ENCODE measurements around the gene FGF21. TPM values are rescaled to one million over a fixed set of nuclear protein-coding genes. Genes with fewer than 3 reads are reported as not detected.

Gene FGF21
- total and polyA plus RNA-seq, 10 of the 15 experiments (the other 5 are each of a cell fraction or from before 2014, with no cell fraction given), result not detected

DNA sequence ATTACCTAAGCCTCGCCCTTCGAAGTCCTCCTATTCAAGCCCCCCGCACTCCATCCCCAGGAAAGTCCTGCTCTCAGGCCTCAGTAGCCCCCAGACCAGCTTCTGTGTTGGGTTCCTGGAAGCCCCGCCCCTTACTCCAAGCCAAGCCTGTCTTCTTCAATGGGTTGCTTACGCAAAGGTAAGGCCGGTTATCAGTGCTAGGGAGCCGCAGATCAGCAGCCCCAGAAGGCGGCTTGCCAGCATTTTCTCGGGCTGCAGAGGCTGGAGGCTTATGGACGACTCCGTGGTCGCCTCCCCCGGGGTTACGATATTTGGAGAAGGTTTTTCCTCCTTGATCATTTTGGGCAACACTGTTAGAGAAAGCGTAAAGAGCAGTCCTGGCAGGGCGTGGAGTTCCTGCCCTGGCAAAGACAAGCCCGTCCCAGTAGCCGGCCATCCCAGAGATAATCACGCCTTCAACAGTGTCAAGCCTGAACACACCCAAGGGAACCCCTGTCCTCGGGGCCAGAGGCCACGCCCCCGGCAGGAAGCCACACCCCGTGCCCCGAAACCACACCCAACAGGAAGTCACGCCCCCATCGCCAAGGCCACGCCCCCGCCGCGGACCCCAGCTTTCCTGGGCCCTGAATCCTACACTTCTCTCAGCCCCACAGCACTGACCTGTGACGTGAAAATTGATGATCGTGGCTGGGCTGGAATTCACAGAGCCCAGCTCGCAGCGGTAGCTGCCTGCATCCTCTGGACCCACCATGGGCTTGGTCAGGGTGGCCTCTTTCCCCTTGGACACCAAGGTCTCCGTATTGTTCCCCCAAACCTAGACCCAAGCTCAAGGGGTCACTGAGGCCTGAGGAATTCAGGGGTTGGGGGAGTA, 14.0 kb upstream of the FGF21 start:
- in situ Hi-C loops (cut with MboI), result no loop called here
- POLR2A ChIA-PET, result no interaction called here
- intact Hi-C loops (cut with micrococcal nuclease; ENCODE audit: unreplicated experiment), result no loop called here

DNA sequence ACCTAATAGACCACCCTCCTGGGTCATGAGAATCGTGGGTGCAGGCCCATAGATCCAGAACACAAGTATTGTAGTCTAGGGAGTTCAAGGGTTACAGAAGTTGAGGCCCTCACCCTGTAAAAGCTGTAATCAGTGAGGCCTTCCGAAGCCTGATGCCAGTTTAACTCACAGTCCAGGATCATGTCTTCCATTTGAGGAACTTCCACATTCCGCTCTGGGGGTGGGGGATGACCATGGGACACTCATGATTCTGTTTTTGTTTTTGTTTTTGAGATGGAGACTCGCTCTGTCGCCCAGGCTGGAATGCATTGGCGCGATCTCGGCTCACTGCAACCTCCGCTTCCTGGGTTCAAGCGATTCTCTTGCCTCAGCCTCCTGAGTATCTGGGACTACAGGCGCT, 13.2 kb upstream of the FGF21 start:
- ChIA-PET RAD21 (ENCODE audit: unreplicated experiment) (no interaction called here), POLR2A (no interaction called here)
- in situ Hi-C loops (cut with MboI), result no loop called here
- TF ChIP-seq NFYA (IDR thresholded peaks at IDR 0.05; ENCODE audit: borderline replicate concordance, low read depth, low read length) (no peak), STAT3 (IDR thresholded peaks at IDR 0.05; ENCODE audit: low read depth, low read length) (no peak), TBL1XR1 (IDR thresholded peaks at IDR 0.05; ENCODE audit: low read depth, low read length) (no peak), RELA (IDR thresholded peaks at IDR 0.05; ENCODE audit: borderline replicate concordance, partially characterized antibody) (no peak), SUPT20H (IDR thresholded peaks at IDR 0.05; ENCODE audit: borderline replicate concordance, control insufficient read depth, low read depth, low read length) (no peak), HDAC2 (IDR thresholded peaks at IDR 0.05) (no peak), ZNF207 (IDR thresholded peaks at IDR 0.05; ENCODE audit: borderline replicate concordance) (no peak), CREB1 (IDR thresholded peaks at IDR 0.05; ENCODE audit: low read depth) (no peak)
- TF ChIP-seq, protein P1, sequence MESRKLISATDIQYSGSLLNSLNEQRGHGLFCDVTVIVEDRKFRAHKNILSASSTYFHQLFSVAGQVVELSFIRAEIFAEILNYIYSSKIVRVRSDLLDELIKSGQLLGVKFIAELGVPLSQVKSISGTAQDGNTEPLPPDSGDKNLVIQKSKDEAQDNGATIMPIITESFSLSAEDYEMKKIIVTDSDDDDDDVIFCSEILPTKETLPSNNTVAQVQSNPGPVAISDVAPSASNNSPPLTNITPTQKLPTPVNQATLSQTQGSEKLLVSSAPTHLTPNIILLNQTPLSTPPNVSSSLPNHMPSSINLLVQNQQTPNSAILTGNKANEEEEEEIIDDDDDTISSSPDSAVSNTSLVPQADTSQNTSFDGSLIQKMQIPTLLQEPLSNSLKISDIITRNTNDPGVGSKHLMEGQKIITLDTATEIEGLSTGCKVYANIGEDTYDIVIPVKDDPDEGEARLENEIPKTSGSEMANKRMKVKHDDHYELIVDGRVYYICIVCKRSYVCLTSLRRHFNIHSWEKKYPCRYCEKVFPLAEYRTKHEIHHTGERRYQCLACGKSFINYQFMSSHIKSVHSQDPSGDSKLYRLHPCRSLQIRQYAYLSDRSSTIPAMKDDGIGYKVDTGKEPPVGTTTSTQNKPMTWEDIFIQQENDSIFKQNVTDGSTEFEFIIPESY (IDR thresholded peaks at IDR 0.05), result no peak
- TF ChIP-seq, protein P2, sequence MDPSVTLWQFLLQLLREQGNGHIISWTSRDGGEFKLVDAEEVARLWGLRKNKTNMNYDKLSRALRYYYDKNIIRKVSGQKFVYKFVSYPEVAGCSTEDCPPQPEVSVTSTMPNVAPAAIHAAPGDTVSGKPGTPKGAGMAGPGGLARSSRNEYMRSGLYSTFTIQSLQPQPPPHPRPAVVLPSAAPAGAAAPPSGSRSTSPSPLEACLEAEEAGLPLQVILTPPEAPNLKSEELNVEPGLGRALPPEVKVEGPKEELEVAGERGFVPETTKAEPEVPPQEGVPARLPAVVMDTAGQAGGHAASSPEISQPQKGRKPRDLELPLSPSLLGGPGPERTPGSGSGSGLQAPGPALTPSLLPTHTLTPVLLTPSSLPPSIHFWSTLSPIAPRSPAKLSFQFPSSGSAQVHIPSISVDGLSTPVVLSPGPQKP (IDR thresholded peaks at IDR 0.05; ENCODE audit: low read depth, low read length), result no peak
- TF ChIP-seq, protein P3, sequence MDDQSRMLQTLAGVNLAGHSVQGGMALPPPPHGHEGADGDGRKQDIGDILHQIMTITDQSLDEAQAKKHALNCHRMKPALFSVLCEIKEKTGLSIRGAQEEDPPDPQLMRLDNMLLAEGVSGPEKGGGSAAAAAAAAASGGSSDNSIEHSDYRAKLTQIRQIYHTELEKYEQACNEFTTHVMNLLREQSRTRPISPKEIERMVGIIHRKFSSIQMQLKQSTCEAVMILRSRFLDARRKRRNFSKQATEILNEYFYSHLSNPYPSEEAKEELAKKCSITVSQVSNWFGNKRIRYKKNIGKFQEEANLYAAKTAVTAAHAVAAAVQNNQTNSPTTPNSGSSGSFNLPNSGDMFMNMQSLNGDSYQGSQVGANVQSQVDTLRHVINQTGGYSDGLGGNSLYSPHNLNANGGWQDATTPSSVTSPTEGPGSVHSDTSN (IDR thresholded peaks at IDR 0.05; ENCODE audit: insufficient replicate concordance, low read depth, low read length), result no peak

More for the DNA sequence above, 14.0 kb upstream of the FGF21 start:
- Histone ChIP-seq H3K27me3 (replicated peaks in 1 of 2; ENCODE audit: control insufficient read depth in 2 of 2, insufficient read depth in 2 of 2, low read length in 1 of 2) (peaks cover 6 to 9% of the 10 kb centered on the region in 2 experiments; a peak in 3 of 4 replicates), H3K27ac (ENCODE audit: control insufficient read depth, insufficient read depth) (no peak overlapping the region), H2AFZ (ENCODE audit: control insufficient read depth, low read depth, low read length) (no peak overlapping the region), H3K9ac (ENCODE audit: control insufficient read depth, insufficient read depth, low read length) (no peak overlapping the region), H3K4me1 (ENCODE audit: control insufficient read depth, insufficient read depth, low read length) (peaks cover 5% of the 10 kb centered on the region), H3K4me3 (no peak overlapping the region), H3K79me2 (ENCODE audit: control insufficient read depth, insufficient read depth, low read length) (no peaks in the 10 kb centered on the region), H3K9me3 (replicated peaks; ENCODE audit: control insufficient read depth, insufficient read depth, low read length) (peaks cover 2% of the 10 kb centered on the region; the same call in 1 of the 3 replicates), H3K4me2 (ENCODE audit: control insufficient read depth, insufficient read depth) (no peak overlapping the region), H4K20me1 (ENCODE audit: control insufficient read depth, insufficient read depth) (no peaks in the 10 kb centered on the region), H3K36me3 (ENCODE audit: control insufficient read depth in 2 of 2, insufficient read depth in 2 of 2, low read length in 1 of 2) (no peaks in the 10 kb centered on the region)
- 54% methylated on average over 34 of the region's 35 CpGs for WGBS (ENCODE audit: insufficient coverage, insufficient replicate concordance, low lambda C conversion rate, missing lambda C conversion rate)
- no TSS peak for BruUV-seq (replicated peaks)
- CTCF ChIA-PET, result no interaction called here
- DNase-seq (ENCODE audit: low read depth, low spot score) (no peak), FAIRE-seq (no peak), ATAC-seq (peak; percentile 38; the same call in 1 of the 3 replicates)
- TF ChIP-seq TCF3 (IDR thresholded peaks at IDR 0.05; ENCODE audit: borderline replicate concordance, insufficient read depth, low read depth, low read length) (no peak), SP1 (IDR thresholded peaks at IDR 0.05; ENCODE audit: low read depth, low read length) (peak; percentile 32)
- RAD21 ChIA-PET (ENCODE audit: unreplicated experiment), result no interaction called here
- SMC1A ChIA-PET (ENCODE audit: uncharacterized antibody, unreplicated experiment), result no interaction called here

More for the DNA sequence above, 13.2 kb upstream of the FGF21 start:
- H3K27me3 ChIP-seq (replicated peaks in 1 of 2; ENCODE audit: control insufficient read depth in 2 of 2, insufficient read depth in 2 of 2, low read length in 1 of 2), result peaks cover 6 to 9% of the 10 kb centered on the region in 2 experiments; a peak in 3 of 4 replicates
- peaks cover 2% of the 10 kb centered on the region; the same call in 1 of the 3 replicates for H3K9me3 ChIP-seq (replicated peaks; ENCODE audit: control insufficient read depth, insufficient read depth, low read length)
- no peak for ATAC-seq
- ChIA-PET SMC1A (ENCODE audit: uncharacterized antibody, unreplicated experiment) (no interaction called here), CTCF (no interaction called here)
- no TSS peak for BruUV-seq (replicated peaks)
- DNase-seq (ENCODE audit: low read depth, low spot score), result no peak
- no peaks in the 10 kb centered on the region for H3K79me2 ChIP-seq (ENCODE audit: control insufficient read depth, insufficient read depth, low read length)
- peaks cover 5% of the 10 kb centered on the region for H3K4me1 ChIP-seq (ENCODE audit: control insufficient read depth, insufficient read depth, low read length)
- no peaks in the 10 kb centered on the region for H4K20me1 ChIP-seq (ENCODE audit: control insufficient read depth, insufficient read depth)
- intact Hi-C loops (cut with micrococcal nuclease; ENCODE audit: unreplicated experiment), result no loop called here
- no peak overlapping the region for H3K9ac ChIP-seq (ENCODE audit: control insufficient read depth, insufficient read depth, low read length)
- FAIRE-seq, result no peak
- H3K36me3 ChIP-seq (ENCODE audit: control insufficient read depth in 2 of 2, insufficient read depth in 2 of 2, low read length in 1 of 2), result no peaks in the 10 kb centered on the region
- WGBS (ENCODE audit: insufficient coverage, insufficient replicate concordance, low lambda C conversion rate, missing lambda C conversion rate), result 61% methylated on average over 11 of the region's 11 CpGs
- no peak overlapping the region for H3K27ac ChIP-seq (ENCODE audit: control insufficient read depth, insufficient read depth)
- H3K4me2 ChIP-seq (ENCODE audit: control insufficient read depth, insufficient read depth), result no peak overlapping the region
- H3K4me3 ChIP-seq, result no peak overlapping the region
- H2AFZ ChIP-seq (ENCODE audit: control insufficient read depth, low read depth, low read length), result no peak overlapping the region

Measured in GM12878 (cell line).